Activated T-cell treated with anti-CD3 and anti-CD28 coated beads, Interleukin-2, amount 50 U/mL, for 4 hours (primary cell): ENCODE data around the gene NSL1. TPM values are rescaled to one million over a fixed set of nuclear protein-coding genes. Genes with fewer than 3 reads are reported as not detected.
"Not testable (repeated sequence)": the region's sequence is repeated elsewhere in the genome, so short reads cannot be mapped to it uniquely, and the experiment has no call there.

Experiments
- ATAC-seq, 2 donors: fragments of 200-7000 bp; cut with Tn5 transposase; one replicate each; pipeline ENCODE4 v1.10.0; 2021
- DNase-seq: peaks from one replicate; pipeline ENCODE4 v3.0.0-alpha.2; 2020
- H3K27me3 Mint-ChIP-seq: one replicate; pipeline ENCODE4 v1.8.0; 2021; ENCODE audit warnings: low read depth, mixed read lengths
- H3K36me3 Mint-ChIP-seq: one replicate; pipeline ENCODE4 v1.8.0; 2022; ENCODE audit warnings: mixed read lengths; ENCODE audit not compliant: insufficient read depth
- H3K4me1 Mint-ChIP-seq: one replicate; pipeline ENCODE4 v1.8.0; 2021; ENCODE audit warnings: low read depth, mixed read lengths
- H3K4me3 Mint-ChIP-seq: one replicate; pipeline ENCODE4 v1.8.0; 2021; ENCODE audit warnings: mild to moderate bottlenecking, moderate library complexity, mixed read lengths
- H3K9me3 Mint-ChIP-seq: one replicate; pipeline ENCODE4 v1.8.0; 2021; ENCODE audit warnings: mixed read lengths
- total RNA-seq, 3 donors: library from RNA; stranded (reverse); gene quantifications; one replicate each; pipeline ENCODE4 v1.2.1, GENCODE V29; 2021

The NSL1 gene
- total RNA-seq, 3 donors from 2014 or later, result 31.1 to 39.8 (median 31.8) TPM

GRCh38 chr1:212719633-212720032 lies 71.9 kb downstream of the NSL1 start:
- no peak overlapping the region for H3K4me3 Mint-ChIP-seq
- peaks cover 8% of the 10 kb centered on the region for H3K27me3 Mint-ChIP-seq
- H3K9me3 Mint-ChIP-seq, result no peaks in the 10 kb centered on the region
- ATAC-seq, result no peak
- no peak for DNase-seq
- peaks cover 23% of the 10 kb centered on the region for H3K4me1 Mint-ChIP-seq
- H3K36me3 Mint-ChIP-seq, result peaks cover 7% of the 10 kb centered on the region

- H3K9me3 Mint-ChIP-seq, result no peaks in the 10 kb centered on the region
- peaks cover 23% of the 10 kb centered on the region for H3K4me1 Mint-ChIP-seq
- ATAC-seq (no peak), DNase-seq (no peak)
- H3K4me3 Mint-ChIP-seq, result no peak overlapping the region
- H3K27me3 Mint-ChIP-seq, result peaks cover 8% of the 10 kb centered on the region
- H3K36me3 Mint-ChIP-seq, result peaks cover 2% of the 10 kb centered on the region
These were observed 73.1 kb downstream of the NSL1 start for GRCh38 chr1:212718499-212718898.

- H3K9me3 Mint-ChIP-seq, result no peaks in the 10 kb centered on the region
- H3K4me3 Mint-ChIP-seq, result no peak overlapping the region
- ATAC-seq (no peak), DNase-seq (no peak)
- H3K4me1 Mint-ChIP-seq, result peaks cover 9% of the 10 kb centered on the region
- peaks cover 8% of the 10 kb centered on the region for H3K27me3 Mint-ChIP-seq
- H3K36me3 Mint-ChIP-seq, result no peaks in the 10 kb centered on the region
These were observed 75.4 kb downstream of the NSL1 start for GRCh38 chr1:212716161-212716560.

GRCh38 chr1:212713465-212714136 lies 78.0 kb downstream of the NSL1 start:
- peaks cover 8% of the 10 kb centered on the region for H3K27me3 Mint-ChIP-seq
- H3K4me3 Mint-ChIP-seq, result no peak overlapping the region

GRCh38 chr1:212712451-212713303 lies 78.9 kb downstream of the NSL1 start:
- H3K4me1 Mint-ChIP-seq, result peaks cover 7% of the 10 kb centered on the region
- H3K27me3 Mint-ChIP-seq, result peaks cover 3% of the 10 kb centered on the region
- H3K9me3 Mint-ChIP-seq, result no peaks in the 10 kb centered on the region
- no peaks in the 10 kb centered on the region for H3K36me3 Mint-ChIP-seq
- no peak overlapping the region for H3K4me3 Mint-ChIP-seq
- ATAC-seq (peak; percentile 79 to 84), DNase-seq (no peak)

More at GRCh38 chr1:212713465-212714136, 78.0 kb downstream of the NSL1 start:
- H3K4me1 Mint-ChIP-seq, result peaks cover 7% of the 10 kb centered on the region
- no peak for DNase-seq
- H3K36me3 Mint-ChIP-seq, result no peaks in the 10 kb centered on the region
- no peaks in the 10 kb centered on the region for H3K9me3 Mint-ChIP-seq
- no peak for ATAC-seq

- not testable (repeated sequence) for ATAC-seq, H3K4me1 Mint-ChIP-seq, DNase-seq
These were observed 79.6 kb downstream of the NSL1 start for GRCh38 chr1:212711974-212712373.

GRCh38 chr1:212710566-212710965 lies 81.0 kb downstream of the NSL1 start:
- peaks cover 7% of the 10 kb centered on the region for H3K4me1 Mint-ChIP-seq
- no peak for ATAC-seq
- no peaks in the 10 kb centered on the region for H3K36me3 Mint-ChIP-seq
- no peaks in the 10 kb centered on the region for H3K9me3 Mint-ChIP-seq
- no peak overlapping the region for H3K4me3 Mint-ChIP-seq
- DNase-seq, result no peak
- H3K27me3 Mint-ChIP-seq, result no peaks in the 10 kb centered on the region

More at GRCh38 chr1:212711974-212712373, 79.6 kb downstream of the NSL1 start:
- not testable (repeated sequence) for H3K27me3 Mint-ChIP-seq, H3K4me3 Mint-ChIP-seq, H3K36me3 Mint-ChIP-seq, H3K9me3 Mint-ChIP-seq

GRCh38 chr1:212703991-212704564 lies 87.5 kb downstream of the NSL1 start:
- ATAC-seq (no peak), DNase-seq (no peak)
- no peaks in the 10 kb centered on the region for H3K9me3 Mint-ChIP-seq
- peaks cover 44% of the 10 kb centered on the region for H3K4me1 Mint-ChIP-seq
- no peaks in the 10 kb centered on the region for H3K36me3 Mint-ChIP-seq
- no peak overlapping the region for H3K4me3 Mint-ChIP-seq
- H3K27me3 Mint-ChIP-seq, result no peaks in the 10 kb centered on the region

- Mint-ChIP-seq H3K36me3 (no peaks in the 10 kb centered on the region), H3K9me3 (no peaks in the 10 kb centered on the region), H3K4me3 (no peak overlapping the region), H3K27me3 (no peaks in the 10 kb centered on the region), H3K4me1 (peaks cover 56% of the 10 kb centered on the region)
- no peak for DNase-seq
- ATAC-seq, result no peak
These were observed 88.9 kb downstream of the NSL1 start for GRCh38 chr1:212702672-212703071.

GRCh38 chr1:212701910-212702309 lies 89.7 kb downstream of the NSL1 start:
- H3K36me3 Mint-ChIP-seq, result no peaks in the 10 kb centered on the region
- H3K27me3 Mint-ChIP-seq, result no peaks in the 10 kb centered on the region
- H3K4me1 Mint-ChIP-seq, result peaks cover 63% of the 10 kb centered on the region
- no peak for ATAC-seq
- peak overlapping the region; percentile 12 for H3K4me3 Mint-ChIP-seq
- DNase-seq, result no peak
- H3K9me3 Mint-ChIP-seq, result no peaks in the 10 kb centered on the region

GRCh38 chr1:212700892-212701819 lies 90.4 kb downstream of the NSL1 start:
- DNase-seq, result peak; percentile 32

GRCh38 chr1:212700223-212700891 lies 91.2 kb downstream of the NSL1 start:
- DNase-seq (peak; percentile 67), ATAC-seq (peak; percentile 54 to 60)
- peaks cover 8% of the 10 kb centered on the region for H3K36me3 Mint-ChIP-seq
- peaks cover 71% of the 10 kb centered on the region for H3K4me1 Mint-ChIP-seq
- peak overlapping the region; percentile 89 for H3K4me3 Mint-ChIP-seq
- H3K27me3 Mint-ChIP-seq, result peaks cover 7% of the 10 kb centered on the region
- H3K9me3 Mint-ChIP-seq, result no peaks in the 10 kb centered on the region

More at GRCh38 chr1:212700892-212701819, 90.4 kb downstream of the NSL1 start:
- Mint-ChIP-seq H3K36me3 (peaks cover 4% of the 10 kb centered on the region), H3K27me3 (peaks cover 4% of the 10 kb centered on the region), H3K9me3 (no peaks in the 10 kb centered on the region), H3K4me1 (peaks cover 69% of the 10 kb centered on the region), H3K4me3 (peak overlapping the region; percentile 89)
- peak; percentile 2 to 12 for ATAC-seq

- Mint-ChIP-seq H3K4me3 (peak within 1 kb of the TSS; percentile 89), H3K27me3 (peaks cover 7% of the 10 kb centered on the region), H3K36me3 (peaks cover 10% of the 10 kb centered on the region), H3K9me3 (no peaks in the 10 kb centered on the region), H3K4me1 (peaks cover 65% of the 10 kb centered on the region)
- ATAC-seq (peak; percentile 35 to 41), DNase-seq (peak; percentile 74)
These were observed 91.9 kb downstream of the NSL1 start, which contains the start of gene BATF3 for GRCh38 chr1:212699625-212700222. BATF3 (minus strand) TSS chr1:212699840; CDS start chr1:212699762, 78 bp downstream.
